Measurements from ENCODE around the gene PCDHGA1. TPM values are rescaled to one million over a fixed set of nuclear protein-coding genes. Genes with fewer than 3 reads are reported as not detected.

The PCDHGA1 gene
- total RNA-seq, 2 experiments from 2014 or later: not detected

DNA sequence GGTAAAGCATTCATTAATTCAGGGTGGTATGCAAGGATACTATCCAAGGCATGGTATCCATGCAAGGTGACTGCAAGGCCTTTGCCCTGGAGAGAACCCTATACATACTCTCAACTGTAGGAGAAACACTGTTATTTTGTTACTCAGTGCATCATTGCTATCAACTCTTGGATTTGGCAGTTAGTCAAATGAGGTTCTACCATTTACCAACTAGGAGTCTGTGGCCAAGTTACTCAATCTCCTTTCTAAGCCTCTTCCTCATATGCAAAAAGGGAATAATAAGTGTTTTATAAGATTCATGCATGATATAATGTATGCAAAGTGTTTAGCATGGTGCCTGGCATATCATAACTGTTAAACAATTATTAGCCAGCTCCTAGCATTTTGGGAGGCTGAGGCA, 149.5 kb downstream of the PCDHGA1 start:
- H3K4me3 Mint-ChIP-seq: no peak overlapping the region
- ChIA-PET POLR2A (no interaction called here), CTCF (interaction anchor here (1.7 kb wide), 1 partner anchor 31 kb away, joined by 6 read pairs; no protein-coding TSS in a partner anchor)
- no peaks in the 10 kb centered on the region for H3K36me3 Mint-ChIP-seq
- H3K9me3 Mint-ChIP-seq: no peaks in the 10 kb centered on the region
- H3K4me1 Mint-ChIP-seq (ENCODE audit: low read depth): peaks cover 23% of the 10 kb centered on the region
- intact Hi-C loops (cut with micrococcal nuclease): loop anchor here (5.0 kb wide), 2 partner anchors 57 to 83 kb away; partner anchors contain the start of gene PCDHGA11
- no peak for DNase-seq
- H3K27ac Mint-ChIP-seq: no peak overlapping the region
- H3K27me3 Mint-ChIP-seq: peaks cover 72% of the 10 kb centered on the region

DNA sequence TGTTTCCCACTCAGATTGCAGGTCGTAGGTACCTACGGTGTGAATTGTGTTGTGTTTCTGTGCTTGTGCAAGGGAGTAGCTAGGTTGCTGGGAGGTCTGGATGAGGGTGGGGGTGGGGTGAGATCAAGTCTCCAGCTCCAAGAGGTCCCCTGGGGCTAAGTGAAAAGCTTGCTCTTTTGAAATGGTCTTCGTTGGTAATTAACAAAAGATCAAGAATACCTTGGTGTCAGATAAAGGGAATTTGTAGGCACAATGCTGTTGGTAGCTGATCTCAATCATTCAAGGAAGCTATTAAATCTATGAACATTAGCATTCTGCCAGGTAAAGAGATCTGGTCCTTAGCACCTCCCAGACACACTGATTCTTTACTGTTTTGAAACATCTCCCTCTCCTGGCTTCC, 153.6 kb downstream of the PCDHGA1 start:
- H3K4me3 Mint-ChIP-seq: no peak overlapping the region
- no peak overlapping the region for H3K27ac Mint-ChIP-seq
- intact Hi-C loops (cut with micrococcal nuclease): no loop called here
- CTCF ChIA-PET: interaction anchor here (0.6 to 1.6 kb wide), 5 partner anchors 9 to 72 kb away, joined by 3 to 6 read pairs (median 4); partner anchors contain the start of gene PCDHGA11
- no peak for DNase-seq
- H3K9me3 Mint-ChIP-seq: no peaks in the 10 kb centered on the region
- POLR2A ChIA-PET: no interaction called here
- peaks cover 71% of the 10 kb centered on the region for H3K27me3 Mint-ChIP-seq
- peaks cover 10% of the 10 kb centered on the region for H3K4me1 Mint-ChIP-seq (ENCODE audit: low read depth)
- H3K36me3 Mint-ChIP-seq: no peaks in the 10 kb centered on the region

DNA sequence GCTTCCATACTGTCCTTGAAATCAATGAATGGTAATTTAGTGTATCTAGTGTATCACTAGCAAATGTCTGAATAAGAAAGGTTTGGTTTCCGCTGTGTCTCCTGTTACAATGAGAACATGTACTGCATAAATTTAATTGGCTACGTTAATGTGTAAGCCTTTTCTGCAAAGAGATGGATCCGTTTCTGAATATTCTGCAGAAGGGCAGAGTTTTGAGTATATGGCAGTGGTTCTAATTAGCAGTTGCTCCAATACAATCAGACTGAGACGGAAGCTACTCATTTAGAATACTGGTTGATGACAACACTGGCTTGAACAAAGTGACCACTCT, 154.0 kb downstream of the PCDHGA1 start:
- Mint-ChIP-seq H3K9me3 (no peaks in the 10 kb centered on the region), H3K36me3 (no peaks in the 10 kb centered on the region), H3K27ac (no peak overlapping the region), H3K27me3 (peaks cover 72% of the 10 kb centered on the region), H3K4me3 (no peak overlapping the region), H3K4me1 (ENCODE audit: low read depth) (peaks cover 10% of the 10 kb centered on the region)
- ChIA-PET CTCF (interaction anchor here (0.6 to 1.6 kb wide), 7 partner anchors 9 to 72 kb away, joined by 3 to 6 read pairs (median 4); partner anchors contain the start of gene PCDHGA11), POLR2A (no interaction called here)
- intact Hi-C loops (cut with micrococcal nuclease): no loop called here
- no peak for DNase-seq

DNA sequence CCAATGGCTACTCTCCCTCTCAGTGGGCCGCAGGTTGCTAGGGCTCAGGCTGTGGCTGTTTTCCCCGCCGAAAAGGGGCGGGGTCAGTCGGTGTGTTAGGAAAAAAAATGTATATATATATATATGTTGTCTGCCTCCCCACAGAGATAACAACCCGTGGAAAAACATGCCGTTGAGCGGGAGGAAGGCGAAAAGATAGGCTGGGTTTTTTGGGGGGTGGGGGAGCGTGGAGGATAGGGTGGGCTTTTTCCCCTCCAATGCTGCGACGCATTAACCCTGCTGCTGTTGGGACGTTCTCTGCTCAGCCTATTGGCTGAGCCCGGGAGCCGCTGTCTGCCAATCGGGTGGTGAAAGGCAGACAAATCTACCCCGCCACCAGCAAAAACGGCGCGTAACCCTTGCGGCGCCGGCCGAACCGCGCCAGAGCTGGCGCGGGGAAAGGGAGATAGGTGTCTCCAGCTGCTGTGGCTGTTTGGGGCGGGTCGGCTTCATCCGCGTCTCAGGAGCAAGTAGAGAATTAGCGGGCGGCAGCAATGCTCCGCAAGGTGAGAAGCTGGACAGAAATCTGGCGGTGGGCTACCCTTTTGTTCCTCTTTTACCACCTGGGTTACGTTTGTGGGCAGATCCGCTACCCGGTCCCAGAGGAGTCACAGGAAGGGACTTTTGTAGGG, 154.5 kb downstream of the PCDHGA1 start, which contains the start of gene PCDHGC4:
PCDHGC4 (plus strand) TSS at position 390 of the 671 bp plus-strand sequence; CDS start at position 534, 144 bp downstream.
- Mint-ChIP-seq H3K36me3 (no peaks in the 10 kb centered on the region), H3K4me3 (no peak within 1 kb of the TSS), H3K27ac (no peak within 1 kb of the TSS), H3K9me3 (no peaks in the 10 kb centered on the region), H3K4me1 (ENCODE audit: low read depth) (peaks cover 10% of the 10 kb centered on the region), H3K27me3 (peaks cover 71% of the 10 kb centered on the region)
- CTCF ChIA-PET: interaction anchor here (0.6 to 1.6 kb wide), 7 partner anchors 8 to 64 kb away, joined by 3 to 6 read pairs (median 4); partner anchors contain the start of genes PCDHGA11 and PCDHGC3
- POLR2A ChIA-PET: interaction anchor here (1.0 kb wide), 1 partner anchor 9 kb away, joined by 4 read pairs; the partner anchor contains the start of gene PCDHGC3
- no peak for DNase-seq
- intact Hi-C loops (cut with micrococcal nuclease): no loop called here

DNA sequence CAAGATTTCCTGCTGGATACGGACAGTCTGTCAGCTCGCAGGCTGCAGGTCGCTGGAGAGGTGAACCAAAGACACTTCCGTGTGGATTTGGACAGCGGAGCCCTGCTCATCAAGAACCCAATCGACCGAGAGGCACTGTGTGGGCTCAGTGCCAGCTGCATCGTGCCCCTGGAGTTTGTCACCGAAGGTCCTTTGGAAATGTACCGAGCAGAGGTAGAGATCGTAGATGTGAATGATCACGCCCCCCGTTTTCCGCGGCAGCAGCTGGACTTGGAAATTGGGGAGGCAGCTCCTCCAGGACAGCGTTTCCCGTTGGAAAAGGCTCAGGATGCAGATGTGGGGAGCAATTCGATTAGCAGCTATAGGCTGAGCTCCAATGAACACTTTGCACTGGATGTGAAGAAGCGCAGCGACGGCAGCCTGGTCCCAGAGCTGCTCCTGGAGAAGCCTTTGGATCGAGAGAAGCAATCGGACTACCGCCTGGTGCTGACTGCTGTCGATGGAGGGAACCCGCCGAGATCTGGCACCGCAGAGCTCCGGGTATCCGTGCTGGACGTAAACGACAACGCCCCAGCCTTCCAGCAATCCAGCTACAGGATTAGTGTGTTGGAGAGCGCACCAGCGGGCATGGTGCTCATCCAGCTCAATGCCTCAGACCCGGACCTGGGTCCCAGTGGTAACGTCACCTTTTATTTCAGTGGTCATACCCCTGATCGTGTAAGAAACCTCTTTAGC, 155.2 kb downstream of the PCDHGA1 start:
- DNase-seq: no peak
- ChIA-PET POLR2A (interaction anchor here (1.0 kb wide), 1 partner anchor 10 kb away, joined by 4 read pairs; the partner anchor contains the start of gene PCDHGC3), CTCF (interaction anchor here (0.9 to 1.6 kb wide), 4 partner anchors 9 to 41 kb away, joined by 3 to 6 read pairs (median 4); partner anchors contain the start of gene PCDHGC3)
- peaks cover 75% of the 10 kb centered on the region for H3K27me3 Mint-ChIP-seq
- intact Hi-C loops (cut with micrococcal nuclease): no loop called here
- H3K9me3 Mint-ChIP-seq: no peaks in the 10 kb centered on the region
- no peak overlapping the region for H3K27ac Mint-ChIP-seq
- H3K36me3 Mint-ChIP-seq: no peaks in the 10 kb centered on the region
- no peak overlapping the region for H3K4me3 Mint-ChIP-seq
- H3K4me1 Mint-ChIP-seq (ENCODE audit: low read depth): peaks cover 10% of the 10 kb centered on the region

DNA sequence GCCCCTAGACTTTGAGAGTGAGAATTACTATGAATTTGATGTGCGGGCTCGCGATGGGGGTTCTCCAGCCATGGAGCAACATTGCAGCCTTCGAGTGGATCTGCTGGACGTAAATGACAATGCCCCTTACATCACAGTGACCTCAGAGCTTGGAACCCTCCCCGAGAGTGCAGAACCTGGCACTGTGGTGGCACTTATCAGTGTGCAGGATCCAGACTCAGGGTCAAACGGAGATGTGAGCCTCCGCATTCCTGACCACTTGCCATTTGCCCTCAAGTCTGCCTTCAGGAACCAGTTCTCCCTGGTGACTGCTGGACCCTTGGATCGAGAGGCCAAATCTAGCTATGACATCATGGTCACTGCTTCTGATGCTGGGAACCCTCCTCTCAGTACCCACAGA, 155.8 kb downstream of the PCDHGA1 start:
- Mint-ChIP-seq H3K36me3 (no peaks in the 10 kb centered on the region), H3K4me3 (no peak overlapping the region), H3K4me1 (ENCODE audit: low read depth) (peaks cover 10% of the 10 kb centered on the region), H3K27me3 (peaks cover 77% of the 10 kb centered on the region), H3K9me3 (no peaks in the 10 kb centered on the region), H3K27ac (no peak overlapping the region)
- ChIA-PET CTCF (interaction anchor here (0.9 to 1.6 kb wide), 5 partner anchors 10 to 116 kb away, joined by 3 to 6 read pairs (median 4); partner anchors contain the start of genes PCDHGB3 and PCDHGC3), POLR2A (interaction anchor here (1.0 kb wide), 1 partner anchor 10 kb away, joined by 4 read pairs; the partner anchor contains the start of gene PCDHGC3)
- intact Hi-C loops (cut with micrococcal nuclease): no loop called here
- no peak for DNase-seq

DNA sequence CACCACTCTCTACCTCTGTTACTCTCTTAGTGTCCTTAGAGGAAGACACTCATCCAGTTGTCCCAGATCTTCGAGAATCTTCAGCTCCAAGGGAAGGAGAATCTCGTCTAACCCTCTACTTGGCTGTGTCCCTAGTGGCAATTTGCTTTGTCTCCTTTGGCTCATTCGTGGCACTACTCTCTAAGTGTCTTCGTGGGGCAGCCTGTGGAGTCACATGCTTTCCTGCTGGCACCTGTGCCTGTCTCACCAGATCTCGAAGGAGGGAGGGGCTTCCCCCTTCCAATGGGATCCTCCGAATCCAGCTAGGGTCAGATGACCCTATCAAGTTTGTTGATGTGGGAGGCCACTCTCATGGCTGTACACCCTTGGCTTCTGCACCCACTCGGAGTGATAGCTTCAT, 156.8 kb downstream of the PCDHGA1 start:
- Mint-ChIP-seq H3K4me1 (ENCODE audit: low read depth) (peaks cover 12% of the 10 kb centered on the region), H3K4me3 (no peak overlapping the region), H3K36me3 (no peaks in the 10 kb centered on the region), H3K27ac (no peak overlapping the region), H3K9me3 (no peaks in the 10 kb centered on the region), H3K27me3 (peaks cover 81% of the 10 kb centered on the region)
- ChIA-PET CTCF (interaction anchor here (1.0 kb wide), 1 partner anchor 117 kb away, joined by 3 read pairs; the partner anchor contains the start of gene PCDHGB3), POLR2A (no interaction called here)
- intact Hi-C loops (cut with micrococcal nuclease): no loop called here
- no peak for DNase-seq

DNA sequence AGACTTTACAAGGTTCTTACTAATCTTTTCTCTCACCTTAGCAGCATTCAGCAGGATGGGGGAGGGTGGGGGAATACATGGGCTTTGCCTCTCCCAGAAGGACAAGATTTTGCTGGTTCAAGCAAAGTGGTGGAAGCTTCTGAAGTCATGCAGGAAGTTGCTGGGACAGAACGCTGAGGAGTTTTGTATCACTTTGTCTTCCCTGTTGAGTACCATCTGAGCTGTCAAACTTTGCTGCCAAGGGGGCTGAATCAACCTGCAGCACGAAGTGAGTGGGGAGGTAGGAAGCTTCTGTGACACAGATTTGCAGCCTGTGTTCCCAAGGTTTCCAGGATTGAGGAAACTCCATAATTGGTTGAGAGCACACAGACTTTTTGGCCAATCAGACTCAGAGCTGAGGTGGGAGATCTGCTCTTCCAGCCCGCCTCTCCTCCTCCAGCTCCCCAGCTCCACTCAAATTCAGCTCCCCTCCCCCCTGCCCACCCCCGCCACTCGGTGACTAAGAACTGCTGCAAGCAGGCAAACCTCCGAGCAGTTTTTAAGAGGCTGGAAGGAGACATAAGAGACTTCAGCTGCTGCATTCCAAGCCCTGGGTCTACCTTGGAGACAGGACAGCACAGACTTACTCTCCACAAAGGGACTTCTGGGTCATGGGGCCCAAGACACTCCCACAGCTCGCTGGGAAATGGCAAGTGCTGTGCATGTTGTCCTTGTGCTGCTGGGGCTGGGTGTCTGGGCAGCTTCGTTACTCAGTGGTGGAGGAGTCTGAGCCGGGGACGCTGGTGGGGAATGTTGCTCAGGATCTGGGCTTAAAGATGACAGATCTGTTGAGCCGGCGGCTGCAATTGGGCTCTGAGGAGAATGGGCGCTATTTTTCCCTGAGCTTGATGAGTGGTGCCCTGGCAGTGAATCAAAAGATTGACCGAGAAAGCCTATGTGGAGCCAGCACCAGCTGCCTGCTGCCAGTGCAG, 158.6 kb downstream of the PCDHGA1 start, which contains the start of gene PCDHGC5:
PCDHGC5 (plus strand) TSS at position 491 of the 971 bp plus-strand sequence; CDS start at position 651, 160 bp downstream.
- CTCF ChIA-PET: no interaction called here
- H3K27me3 Mint-ChIP-seq: peaks cover 78% of the 10 kb centered on the region
- DNase-seq: no peak
- POLR2A ChIA-PET: no interaction called here
- no peaks in the 10 kb centered on the region for H3K36me3 Mint-ChIP-seq
- peaks cover 17% of the 10 kb centered on the region for H3K4me1 Mint-ChIP-seq (ENCODE audit: low read depth)
- intact Hi-C loops (cut with micrococcal nuclease): no loop called here
- H3K9me3 Mint-ChIP-seq: no peaks in the 10 kb centered on the region
- no peak within 1 kb of the TSS for H3K27ac Mint-ChIP-seq
- no peak within 1 kb of the TSS for H3K4me3 Mint-ChIP-seq

DNA sequence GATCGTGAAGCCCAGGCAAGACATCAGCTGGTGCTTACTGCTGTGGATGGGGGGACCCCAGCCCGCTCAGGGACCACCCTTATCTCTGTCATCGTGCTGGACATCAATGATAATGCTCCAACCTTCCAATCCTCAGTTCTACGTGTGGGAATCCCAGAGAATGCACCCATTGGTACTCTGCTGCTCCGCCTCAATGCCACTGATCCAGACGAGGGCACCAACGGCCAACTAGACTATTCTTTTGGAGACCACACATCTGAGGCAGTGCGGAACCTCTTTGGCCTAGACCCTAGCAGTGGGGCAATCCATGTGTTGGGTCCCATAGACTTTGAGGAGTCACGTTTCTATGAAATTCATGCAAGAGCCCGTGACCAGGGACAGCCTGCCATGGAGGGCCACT, 159.5 kb downstream of the PCDHGA1 start:
- ChIA-PET CTCF (no interaction called here), POLR2A (no interaction called here)
- no peak overlapping the region for H3K4me3 Mint-ChIP-seq
- H3K9me3 Mint-ChIP-seq: no peaks in the 10 kb centered on the region
- intact Hi-C loops (cut with micrococcal nuclease): no loop called here
- no peak overlapping the region for H3K27ac Mint-ChIP-seq
- no peaks in the 10 kb centered on the region for H3K36me3 Mint-ChIP-seq
- no peak for DNase-seq
- H3K27me3 Mint-ChIP-seq: peaks cover 81% of the 10 kb centered on the region
- H3K4me1 Mint-ChIP-seq (ENCODE audit: low read depth): peaks cover 14% of the 10 kb centered on the region

DNA sequence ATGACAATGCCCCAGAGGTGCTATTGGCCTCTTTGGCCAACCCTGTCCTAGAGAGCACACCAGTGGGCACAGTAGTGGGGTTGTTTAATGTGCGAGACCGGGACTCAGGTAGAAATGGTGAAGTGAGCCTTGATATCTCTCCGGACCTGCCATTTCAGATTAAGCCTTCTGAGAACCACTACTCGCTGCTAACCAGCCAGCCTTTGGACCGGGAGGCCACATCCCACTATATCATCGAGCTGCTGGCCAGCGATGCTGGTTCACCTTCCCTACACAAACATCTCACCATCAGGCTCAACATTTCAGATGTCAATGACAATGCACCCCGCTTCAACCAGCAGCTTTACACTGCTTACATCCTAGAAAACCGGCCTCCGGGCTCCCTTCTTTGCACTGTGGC, 160.0 kb downstream of the PCDHGA1 start:
- Mint-ChIP-seq H3K36me3 (no peaks in the 10 kb centered on the region), H3K4me3 (no peak overlapping the region), H3K4me1 (ENCODE audit: low read depth) (peaks cover 10% of the 10 kb centered on the region), H3K9me3 (no peaks in the 10 kb centered on the region), H3K27ac (no peak overlapping the region), H3K27me3 (peaks cover 78% of the 10 kb centered on the region)
- ChIA-PET CTCF (no interaction called here), POLR2A (no interaction called here)
- intact Hi-C loops (cut with micrococcal nuclease): no loop called here
- DNase-seq: no peak

DNA sequence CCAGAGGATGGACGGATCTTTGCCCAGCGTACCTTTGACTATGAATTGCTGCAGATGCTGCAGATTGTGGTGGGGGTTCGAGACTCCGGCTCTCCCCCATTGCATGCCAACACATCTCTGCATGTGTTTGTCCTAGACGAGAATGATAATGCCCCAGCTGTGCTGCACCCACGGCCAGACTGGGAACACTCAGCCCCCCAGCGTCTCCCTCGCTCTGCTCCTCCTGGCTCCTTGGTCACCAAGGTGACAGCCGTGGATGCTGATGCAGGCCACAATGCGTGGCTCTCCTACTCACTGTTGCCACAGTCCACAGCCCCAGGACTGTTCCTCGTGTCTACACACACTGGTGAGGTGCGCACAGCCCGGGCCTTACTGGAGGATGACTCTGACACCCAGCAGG, 160.5 kb downstream of the PCDHGA1 start:
- ChIA-PET CTCF (interaction anchor here (3.1 kb wide), 1 partner anchor 22 kb away, joined by 16 read pairs; no protein-coding TSS in a partner anchor), POLR2A (no interaction called here)
- intact Hi-C loops (cut with micrococcal nuclease): no loop called here
- no peak for DNase-seq
- peaks cover 12% of the 10 kb centered on the region for H3K4me1 Mint-ChIP-seq (ENCODE audit: low read depth)
- no peaks in the 10 kb centered on the region for H3K9me3 Mint-ChIP-seq
- peaks cover 78% of the 10 kb centered on the region for H3K27me3 Mint-ChIP-seq
- no peaks in the 10 kb centered on the region for H3K36me3 Mint-ChIP-seq
- H3K4me3 Mint-ChIP-seq: no peak overlapping the region
- H3K27ac Mint-ChIP-seq: no peak overlapping the region

Measured in activated CD4-positive, alpha-beta memory T cell treated with anti-CD3 and anti-CD28 coated beads for 36 hours (primary cell).